HCT116 (cell line): ENCODE results near the gene FAM117A.

Experiments
- CBX3 ChIP-seq: IDR thresholded peaks from 2 replicates; pipeline ENCODE4 v1.6.1; 2012; ENCODE audit warnings: low read depth
- CEBPB ChIP-seq: IDR thresholded peaks from 2 replicates; pipeline ENCODE4 v1.6.1; 2012; ENCODE audit warnings: low read depth
- CTCF ChIP-seq, 3 experiments: fragments of 200-600 bp in 1 of 3; sonication (generic) in 1 of 3; IDR thresholded peaks in 2 of 3; conservative IDR thresholded peaks in 1 of 3; 2 replicates each; pipeline ENCODE4 v1.5.1; 2012 to 2017; ENCODE audit warnings: low read depth in 2 of 3, low read length in 2 of 3, antibody characterized with exemption in 1 of 3, borderline replicate concordance in 1 of 3, control low read depth in 1 of 3, mild to moderate bottlenecking in 1 of 3, mixed read lengths in 1 of 3, mixed run types in 1 of 3, moderate library complexity in 1 of 3; ENCODE audit not compliant: insufficient read depth in 1 of 3
- EGR1 ChIP-seq: IDR thresholded peaks from 2 replicates; pipeline ENCODE4 v1.6.1; 2012; ENCODE audit warnings: low read depth
- ELF1 ChIP-seq: IDR thresholded peaks from 2 replicates; pipeline ENCODE4 v1.6.1; 2012; ENCODE audit warnings: low read depth, borderline replicate concordance
- EZH2 ChIP-seq: fragments of 200-600 bp; sonication (generic); IDR thresholded peaks from 2 replicates; pipeline ENCODE4 v1.6.1; 2017; ENCODE audit warnings: antibody characterized with exemption, mixed run types
- EZH2phosphoT487 ChIP-seq: fragments of 200-600 bp; IDR thresholded peaks from 2 replicates; pipeline ENCODE4 v1.6.1; 2018; ENCODE audit warnings: antibody characterized with exemption, borderline replicate concordance
- POLR2A ChIP-seq: IDR thresholded peaks from 2 replicates; pipeline ENCODE4 v1.7.0; 2011; ENCODE audit warnings: borderline replicate concordance; ENCODE audit not compliant: insufficient read depth, insufficient read length; ENCODE audit errors: extremely low read depth

- TF ChIP-seq EGR1 (no peak), CEBPB (no peak), CTCF (IDR thresholded peaks at IDR 0.05 in 2 of 3, conservative IDR thresholded peaks at IDR 0.05 in 1 of 3; ENCODE audit: borderline replicate concordance in 1 of 3, insufficient read depth in 1 of 3, low read depth in 2 of 3, low read length in 2 of 3) (no peak), CBX3 (no peak), ELF1 (no peak), EZH2phosphoT487 (no peak), EZH2 (no peak), POLR2A (no peak)
Observed at GRCh38 chr17:49729069-49729468, 34.9 kb downstream of the FAM117A start.
